Spleen (tissue), 11 donors: ENCODE measurements around the gene CPNE7. TPM values are rescaled to one million over a fixed set of nuclear protein-coding genes. Genes with fewer than 3 reads are reported as not detected.

ENCODE experiments used
- DNase-seq: peaks from one replicate; pipeline ENCODE4 v3.0.0-alpha.2; 2020
- H3K27ac ChIP-seq, 8 donors: fragments of 200-600 bp; sonication (generic) in 7 of 8; 1 replicate in 4 of 8; 2 replicates in 4 of 8; pipeline versions ENCODE4 v1.5.0 to v1.8.0; 2016 to 2021; ENCODE audit warnings: inconsistent platforms in 4 of 8, mild to moderate bottlenecking in 4 of 8, moderate library complexity in 1 of 8
- H3K27me3 ChIP-seq, 7 donors: fragments of 200-600 bp; sonication (generic) in 6 of 7; replicated peaks in 1 of 7; 1 replicate in 4 of 7; 2 replicates in 3 of 7; pipeline versions ENCODE4 v1.5.0 to v1.8.0; 2016 to 2021; ENCODE audit warnings: inconsistent platforms in 3 of 7, mild to moderate bottlenecking in 1 of 7
- H3K36me3 ChIP-seq, 6 donors: fragments of 200-600 bp; sonication (generic) in 5 of 6; 1 replicate in 4 of 6; 2 replicates in 2 of 6; pipeline versions ENCODE4 v1.5.0 to v1.8.0; 2016 to 2021; ENCODE audit warnings: inconsistent platforms in 2 of 6
- H3K4me1 ChIP-seq, 6 donors: fragments of 200-600 bp; sonication (generic) in 5 of 6; 1 replicate in 3 of 6; 2 replicates in 3 of 6; pipeline versions ENCODE4 v1.5.0 to v1.8.0; 2016 to 2021; ENCODE audit warnings: inconsistent platforms in 3 of 6
- H3K4me3 ChIP-seq, 8 donors: fragments of 200-600 bp; sonication (generic) in 7 of 8; 1 replicate in 4 of 8; 2 replicates in 4 of 8; pipeline versions ENCODE4 v1.5.0 to v1.8.0; 2016 to 2021; ENCODE audit warnings: inconsistent platforms in 4 of 8, mild to moderate bottlenecking in 4 of 8, moderate library complexity in 2 of 8
- H3K9me3 ChIP-seq, 8 donors: fragments of 200-600 bp; sonication (generic) in 7 of 8; 1 replicate in 4 of 8; 2 replicates in 4 of 8; pipeline versions ENCODE4 v1.5.0 to v1.8.0; 2016 to 2021; ENCODE audit warnings: inconsistent platforms in 4 of 8
- POLR2A ChIP-seq, 3 donors: fragments of 450-650 bp; IDR thresholded peaks; one replicate each; pipeline ENCODE4 v1.5.1; 2017; ENCODE audit warnings: antibody characterized with exemption in 3 of 3, mild to moderate bottlenecking in 1 of 3
- POLR2AphosphoS5 ChIP-seq, 3 donors: sonication (generic); formaldehyde crosslinking; IDR thresholded peaks; one replicate each; pipeline ENCODE4 v1.5.1; 2017; ENCODE audit warnings: antibody characterized with exemption in 3 of 3
- WGBS, 5 donors: extraction: QIAGEN DNeasy Blood & Tissue Kit in 3 of 5; methylation state at CpG; one replicate each; pipeline versions ENCODE4 v1.1.5 to v1.1.7; 2013 to 2018; 5-methylcytosine and 5-hydroxymethylcytosine counted together
- intact Hi-C: fragments of 100-400 bp; cut with DNase I; formaldehyde crosslinking; loops from one replicate; pipeline ENCODE4 v1.15.0; 2023; ENCODE audit warnings: low total_unique reads
- polyA plus RNA-seq, 3 donors: library from polyadenylated mRNA; stranded (reverse); fragments of 200-250 nt; gene quantifications; one replicate each; pipeline ENCODE4 v1.2.1, GENCODE V29; 2013
- total RNA-seq, 7 donors: library from RNA; depleted of rRNA in 3 of 7; stranded (reverse); fragments of >200 nt in 3 of 7; fragmentation: NEBNext Ultra II Directional in 4 of 7; extraction: Animal tissue kit (Norgen Biotek cat#: 25700) in 4 of 7; gene quantifications; one replicate each; pipeline versions ENCODE4 v1.1.0 to v1.2.1, GENCODE V29; 2016 to 2021
- TF ChIP-seq, protein P1 (sequence below), 11 experiments: fragments of 200-600 bp in 7 of 11; fragments of 450-650 bp in 4 of 11; sonication (generic) in 4 of 11; IDR thresholded peaks in 8 of 11; conservative IDR thresholded peaks in 3 of 11; 1 replicate in 7 of 11; 2 replicates in 4 of 11; pipeline versions ENCODE4 v1.4.0 to v1.8.0; 2016 to 2021; ENCODE audit warnings: antibody characterized with exemption in 11 of 11, inconsistent platforms in 4 of 11, mild to moderate bottlenecking in 1 of 11
- donor health status: healthy with polysubstance abuse.
- donor health status: DM: no; HTN: no; CAD: no; lungs with moderate emphysema.
- donor health status: DM: no; HTN: no; CAD: no.
- donor health status: Bipolar disorder and iron deficiency.
- donor health status: healthy.
- donor health status: DM: no; HTN: no; CAD: no.
- donor health status: DM: yes; HTN: yes; CAD: no.

Gene CPNE7
- total and polyA plus RNA-seq, 10 donors = 0.37 to 4.3 (median 1.5) TPM; not detected in 1

DNA sequence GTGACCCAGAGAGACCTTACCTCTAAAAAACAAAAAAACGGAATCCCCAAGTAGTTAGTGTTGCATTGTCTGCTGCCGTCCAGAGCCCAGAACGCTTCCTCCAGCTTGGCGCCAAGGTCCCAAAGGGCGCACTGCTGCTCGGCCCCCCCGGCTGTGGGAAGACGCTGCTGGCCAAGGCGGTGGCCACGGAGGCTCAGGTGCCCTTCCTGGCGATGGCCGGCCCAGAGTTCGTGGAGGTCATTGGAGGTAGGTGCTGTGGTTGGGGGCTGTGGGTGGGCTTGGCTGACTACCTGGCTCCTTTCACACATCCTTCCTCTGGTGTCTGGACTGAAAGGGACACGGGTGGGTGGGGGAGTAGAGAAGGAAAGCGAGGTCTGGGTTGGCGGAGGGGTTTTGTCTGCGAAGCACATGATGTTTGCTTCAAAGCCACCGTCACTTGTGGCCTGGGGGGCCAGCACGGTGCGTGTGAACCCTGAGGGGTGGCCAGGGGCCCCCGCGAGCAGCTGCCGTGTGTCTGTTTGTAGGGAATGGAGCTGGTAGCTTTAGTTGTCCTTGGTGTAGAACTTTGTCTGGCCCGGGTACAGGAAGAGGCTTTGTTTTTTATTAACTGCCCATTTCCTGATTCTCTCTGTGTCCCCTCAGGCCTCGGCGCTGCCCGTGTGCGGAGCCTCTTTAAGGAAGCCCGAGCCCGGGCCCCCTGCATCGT lies 43.6 kb upstream of the CPNE7 start:
- no peaks in the 10 kb centered on the region for H3K9me3 ChIP-seq
- peak overlapping the region in 1 of 8 donors; percentile 37 for H3K4me3 ChIP-seq
- H3K27ac ChIP-seq = peak overlapping the region in 5 of 8 donors; percentile 51 to 81 (median 67)
- intact Hi-C loops = no loop called here
- TF ChIP-seq POLR2AphosphoS5 (IDR thresholded peaks at IDR 0.05) = peak; percentile 11 to 62 (median 54)
- TF ChIP-seq, protein P1, sequence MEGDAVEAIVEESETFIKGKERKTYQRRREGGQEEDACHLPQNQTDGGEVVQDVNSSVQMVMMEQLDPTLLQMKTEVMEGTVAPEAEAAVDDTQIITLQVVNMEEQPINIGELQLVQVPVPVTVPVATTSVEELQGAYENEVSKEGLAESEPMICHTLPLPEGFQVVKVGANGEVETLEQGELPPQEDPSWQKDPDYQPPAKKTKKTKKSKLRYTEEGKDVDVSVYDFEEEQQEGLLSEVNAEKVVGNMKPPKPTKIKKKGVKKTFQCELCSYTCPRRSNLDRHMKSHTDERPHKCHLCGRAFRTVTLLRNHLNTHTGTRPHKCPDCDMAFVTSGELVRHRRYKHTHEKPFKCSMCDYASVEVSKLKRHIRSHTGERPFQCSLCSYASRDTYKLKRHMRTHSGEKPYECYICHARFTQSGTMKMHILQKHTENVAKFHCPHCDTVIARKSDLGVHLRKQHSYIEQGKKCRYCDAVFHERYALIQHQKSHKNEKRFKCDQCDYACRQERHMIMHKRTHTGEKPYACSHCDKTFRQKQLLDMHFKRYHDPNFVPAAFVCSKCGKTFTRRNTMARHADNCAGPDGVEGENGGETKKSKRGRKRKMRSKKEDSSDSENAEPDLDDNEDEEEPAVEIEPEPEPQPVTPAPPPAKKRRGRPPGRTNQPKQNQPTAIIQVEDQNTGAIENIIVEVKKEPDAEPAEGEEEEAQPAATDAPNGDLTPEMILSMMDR (IDR thresholded peaks at IDR 0.05 in 8 of 11, conservative IDR thresholded peaks at IDR 0.05 in 3 of 11) = no peak
- peaks cover 13 to 51% (median 36%) of the 10 kb centered on the region in 6 donors for H3K4me1 ChIP-seq
- peaks cover 0 to 98% (median 65%) of the 10 kb centered on the region in 6 donors for H3K36me3 ChIP-seq
- 70 to 78% (median 72%) methylated on average over 31 of the region's 31 CpGs for WGBS, 5 donors
- H3K27me3 ChIP-seq = no peaks in the 10 kb centered on the region
- DNase-seq = no peak

DNA sequence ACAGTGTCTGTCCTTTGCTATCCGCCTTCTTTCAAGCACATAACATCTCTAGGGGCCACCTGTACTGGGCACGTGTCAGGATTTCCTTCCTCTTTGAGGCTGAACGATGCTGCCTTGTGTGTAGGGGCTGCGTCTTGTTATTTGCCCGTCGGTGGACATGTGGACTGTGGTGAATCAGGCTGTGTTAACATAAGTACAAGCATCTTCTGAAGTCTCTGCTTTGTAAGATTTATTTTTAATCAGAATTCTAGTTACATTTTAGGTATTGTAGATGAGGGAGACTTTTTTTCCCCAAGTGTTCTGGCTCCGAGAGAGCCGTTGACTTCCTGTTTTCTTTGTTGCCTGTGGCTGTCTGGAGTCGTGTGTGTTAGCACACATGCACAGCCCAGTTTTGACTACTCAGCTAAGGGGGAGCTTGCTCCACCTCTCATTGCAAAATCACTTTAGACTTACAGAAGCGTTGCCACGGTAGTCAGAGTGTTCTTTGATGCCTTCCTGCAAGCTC lies 41.3 kb upstream of the CPNE7 start:
- H3K36me3 ChIP-seq = peaks cover 0 to 98% (median 63%) of the 10 kb centered on the region in 6 donors
- TF ChIP-seq POLR2A (IDR thresholded peaks at IDR 0.05) (no peak), POLR2AphosphoS5 (IDR thresholded peaks at IDR 0.05) (peak in 1 of 3 donors; percentile 71)
- TF ChIP-seq, protein P1 (IDR thresholded peaks at IDR 0.05 in 8 of 11, conservative IDR thresholded peaks at IDR 0.05 in 3 of 11) = peak in 1 of 11 experiments; percentile 12
- H3K4me3 ChIP-seq = peak overlapping the region in 3 of 8 donors; percentile 8 to 55 (median 13)
- peaks cover 13 to 51% (median 36%) of the 10 kb centered on the region in 6 donors for H3K4me1 ChIP-seq
- no peaks in the 10 kb centered on the region for H3K9me3 ChIP-seq
- H3K27me3 ChIP-seq = no peaks in the 10 kb centered on the region
- intact Hi-C loops = no loop called here
- no peak for DNase-seq
- peak overlapping the region; percentile 42 to 83 (median 68) for H3K27ac ChIP-seq
- 14 to 20% (median 19%) methylated on average over 11 of the region's 11 CpGs for WGBS, 5 donors

DNA sequence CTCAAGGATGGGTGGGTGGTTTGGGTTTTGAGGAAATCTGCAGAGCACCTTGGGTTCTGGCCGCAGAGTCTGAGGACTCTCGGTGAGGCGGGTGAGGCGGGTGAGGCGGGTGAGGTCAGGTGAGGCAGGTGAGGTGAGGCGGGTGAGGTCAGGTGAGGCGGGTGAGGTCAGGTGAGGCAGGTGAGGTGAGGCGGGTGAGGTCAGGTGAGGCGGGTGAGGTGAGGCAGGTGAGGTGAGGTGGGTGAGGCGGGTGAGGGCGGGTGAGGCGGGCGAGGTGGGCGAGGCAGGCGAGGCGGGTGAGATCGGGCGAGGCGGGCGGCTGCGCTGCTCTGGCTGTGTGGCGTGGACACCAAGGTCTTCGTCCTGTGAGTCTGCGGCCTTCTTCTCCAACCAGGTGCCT lies 39.2 kb upstream of the CPNE7 start:
- 93 to 99% (median 97%) methylated on average over 7 to 24 of the region's 24 CpGs for WGBS, 5 donors
- no peak overlapping the region for H3K4me3 ChIP-seq
- peaks cover 13 to 43% (median 32%) of the 10 kb centered on the region in 6 donors for H3K4me1 ChIP-seq
- TF ChIP-seq POLR2A (IDR thresholded peaks at IDR 0.05) = no peak
- TF ChIP-seq, protein P1 (IDR thresholded peaks at IDR 0.05 in 8 of 11, conservative IDR thresholded peaks at IDR 0.05 in 3 of 11) = no peak
- no peak for TF ChIP-seq POLR2AphosphoS5 (IDR thresholded peaks at IDR 0.05)
- intact Hi-C loops = no loop called here
- H3K9me3 ChIP-seq = no peaks in the 10 kb centered on the region
- peak overlapping the region in 4 of 8 donors; percentile 15 to 83 (median 52) for H3K27ac ChIP-seq
- no peak for DNase-seq
- peaks cover 0 to 98% (median 44%) of the 10 kb centered on the region in 6 donors for H3K36me3 ChIP-seq
- no peaks in the 10 kb centered on the region for H3K27me3 ChIP-seq

DNA sequence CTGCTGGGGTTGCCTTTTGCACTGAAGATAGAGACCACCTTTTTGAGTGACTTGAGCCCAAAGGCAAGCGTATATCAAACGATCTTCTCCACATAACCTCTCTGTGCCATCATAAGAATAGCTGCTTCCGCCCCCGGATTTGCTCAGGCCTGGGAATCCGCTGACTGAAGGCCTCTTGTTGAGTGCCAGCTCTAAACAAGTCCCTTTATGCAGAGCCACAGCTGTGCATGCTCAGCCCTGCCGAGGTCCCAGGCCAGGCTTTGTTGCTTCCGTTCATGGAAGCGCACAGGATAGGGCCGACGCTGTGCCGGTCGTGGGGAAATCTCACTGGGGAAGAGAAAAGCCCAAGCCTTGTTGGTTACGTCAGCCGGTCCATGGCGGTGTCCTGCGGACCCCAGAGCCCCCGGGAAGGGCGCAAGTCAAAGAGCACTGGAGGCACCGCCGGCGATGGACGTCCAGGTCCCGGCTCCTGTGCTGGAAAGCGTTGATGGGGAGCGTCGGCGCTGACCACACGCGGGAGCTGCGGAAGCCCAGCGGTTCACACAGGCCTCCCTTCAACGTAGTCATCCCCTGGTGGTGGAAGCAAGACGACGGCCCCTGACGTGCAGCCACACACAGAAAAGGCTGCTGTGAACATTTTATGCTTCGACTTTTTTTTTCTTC lies 38.5 kb upstream of the CPNE7 start:
- Histone ChIP-seq H3K36me3 (peaks cover 0 to 98% (median 46%) of the 10 kb centered on the region in 6 donors), H3K9me3 (no peaks in the 10 kb centered on the region), H3K4me3 (no peak overlapping the region), H3K4me1 (peaks cover 13 to 37% (median 26%) of the 10 kb centered on the region in 6 donors), H3K27me3 (no peaks in the 10 kb centered on the region), H3K27ac (peak overlapping the region in 4 of 8 donors; percentile 2 to 38 (median 19))
- intact Hi-C loops = no loop called here
- 86 to 95% (median 91%) methylated on average over 36 of the region's 36 CpGs for WGBS, 5 donors
- TF ChIP-seq POLR2A (IDR thresholded peaks at IDR 0.05) (no peak), POLR2AphosphoS5 (IDR thresholded peaks at IDR 0.05) (peak in 1 of 3 donors; percentile 25)
- TF ChIP-seq, protein P1 (IDR thresholded peaks at IDR 0.05 in 8 of 11, conservative IDR thresholded peaks at IDR 0.05 in 3 of 11) = no peak
- no peak for DNase-seq
